M059J (cell line): ENCODE data around the gene SOX6. TPM values are rescaled to one million over a fixed set of nuclear protein-coding genes. Genes with fewer than 3 reads are reported as not detected.
"Not testable (repeated sequence)": the region's sequence is repeated elsewhere in the genome, so short reads cannot be mapped to it uniquely, and the experiment has no call there.

ENCODE experiments used
- DNase-seq: peaks from one replicate; pipeline ENCODE4 v3.0.0-alpha.2; 2012; ENCODE audit warnings: low read depth
- total RNA-seq: library from RNA; depleted of rRNA; stranded (reverse); fragments of >200 nt; shearing (Covaris generic); gene quantifications from 2 replicates; pipeline ENCODE4 v1.2.3, GENCODE V29; 2014

Gene SOX6
- total RNA-seq, 1 experiment from 2014 or later = not detected

GRCh38 chr11:16096336-16096735, 260.0 kb downstream of the SOX6 start:
- DNase-seq = no peak

GRCh38 chr11:16095756-16096155, 260.6 kb downstream of the SOX6 start:
- no peak for DNase-seq

- DNase-seq = no peak
These were observed 262.3 kb downstream of the SOX6 start for GRCh38 chr11:16093889-16094653.

GRCh38 chr11:16091862-16092261, 264.5 kb downstream of the SOX6 start:
- no peak for DNase-seq

- DNase-seq = no peak
These were observed 266.9 kb downstream of the SOX6 start for GRCh38 chr11:16089481-16089880.

- no peak for DNase-seq
These were observed 267.6 kb downstream of the SOX6 start for GRCh38 chr11:16088774-16089173.

GRCh38 chr11:16087886-16088285, 268.5 kb downstream of the SOX6 start:
- DNase-seq = no peak

- no peak for DNase-seq
These were observed 270.0 kb downstream of the SOX6 start for GRCh38 chr11:16086229-16086819.

GRCh38 chr11:16082095-16083055, 274.0 kb downstream of the SOX6 start:
- no peak for DNase-seq

- DNase-seq = no peak
These were observed 274.8 kb downstream of the SOX6 start for GRCh38 chr11:16081382-16082094.

GRCh38 chr11:16080688-16081381, 275.5 kb downstream of the SOX6 start:
- no peak for DNase-seq

GRCh38 chr11:16078936-16079335, 277.4 kb downstream of the SOX6 start:
- DNase-seq = no peak

- DNase-seq = no peak
These were observed 285.8 kb downstream of the SOX6 start for GRCh38 chr11:16070573-16070972.

- not testable (repeated sequence) for DNase-seq
These were observed 289.1 kb downstream of the SOX6 start for GRCh38 chr11:16067268-16067667.

- DNase-seq = no peak
These were observed 297.0 kb downstream of the SOX6 start for GRCh38 chr11:16059332-16059731.

GRCh38 chr11:16058671-16059070, 297.7 kb downstream of the SOX6 start:
- DNase-seq = no peak

- no peak for DNase-seq
These were observed 303.6 kb downstream of the SOX6 start for GRCh38 chr11:16052750-16053149.

GRCh38 chr11:16049611-16050010, 306.7 kb downstream of the SOX6 start:
- DNase-seq = no peak

GRCh38 chr11:16047073-16047472, 309.3 kb downstream of the SOX6 start:
- DNase-seq = no peak

- no peak for DNase-seq
These were observed 312.7 kb downstream of the SOX6 start for GRCh38 chr11:16043617-16044016.

GRCh38 chr11:16041207-16041606, 315.1 kb downstream of the SOX6 start:
- no peak for DNase-seq
